Endothelial cell of umbilical vein (primary cell): ENCODE measurements around the gene TMEM209. TPM values are rescaled to one million over a fixed set of nuclear protein-coding genes. Genes with fewer than 3 reads are reported as not detected.

Source experiments
- BruUV-seq: library from RNA; stranded (reverse); fragments of 400-500 nt; replicated peaks from 2 replicates; lab custom pipeline; 2021; lab: Mats Ljungman, UMichigan
- CTCF ChIA-PET: fragments of 300-600, 350-600 bp; sonication (Branson Sonifier 250); formaldehyde crosslinking; loops from one replicate; lab custom pipeline; 2021; ENCODE audit warnings: antibody characterized with exemption, inconsistent platforms; lab: Charles Lee
- POLR2A ChIA-PET: fragments of 300-600, 350-600 bp; sonication (Branson Sonifier 250); formaldehyde crosslinking; loops from one replicate; lab custom pipeline; 2021; ENCODE audit warnings: antibody characterized with exemption, inconsistent platforms; lab: Charles Lee
- DNase-seq: peaks from one replicate; pipeline ENCODE4 v3.0.0-alpha.2; 2011; ENCODE audit warnings: low read depth, low spot score
- FAIRE-seq: peaks from 2 replicates; lab custom pipeline; 2011; peaks lifted over from hg19 to GRCh38; lab: Jason Lieb, UNC
- H2AFZ ChIP-seq: 2 replicates; pipeline ENCODE4 v1.6.0; 2012; ENCODE audit warnings: low read depth, low read length, control low read depth, inconsistent platforms
- H3K27ac ChIP-seq: 2 replicates; pipeline ENCODE4 v1.5.1; 2011; ENCODE audit warnings: low read depth, mild to moderate bottlenecking, control low read depth, low read length, moderate library complexity; ENCODE audit not compliant: insufficient read depth
- H3K27me3 ChIP-seq, 2 experiments: 2 replicates each; pipeline versions ENCODE4 v1.6.0 to v1.6.1; 2011; ENCODE audit warnings: low read length in 2 of 2, mixed read lengths in 1 of 2; ENCODE audit not compliant: control insufficient read depth in 2 of 2, insufficient read depth in 2 of 2
- H3K36me3 ChIP-seq, 2 experiments: 2 replicates in 1 of 2; 3 replicates in 1 of 2; pipeline ENCODE4 v1.5.1; 2011; ENCODE audit warnings: low read length in 2 of 2, mild to moderate bottlenecking in 1 of 2, moderate library complexity in 1 of 2; ENCODE audit not compliant: control insufficient read depth in 2 of 2, insufficient read depth in 2 of 2; ENCODE audit errors: extremely low read depth in 1 of 2
- H3K4me1 ChIP-seq: 3 replicates; pipeline ENCODE4 v1.5.1; 2011; ENCODE audit warnings: mild to moderate bottlenecking, low read length; ENCODE audit not compliant: control insufficient read depth, insufficient read depth; ENCODE audit errors: extremely low read depth
- H3K4me2 ChIP-seq: 2 replicates; pipeline ENCODE4 v1.6.1; 2011; ENCODE audit warnings: low read length, control low read depth, mixed read lengths; ENCODE audit not compliant: insufficient read depth
- H3K4me3 ChIP-seq, 3 experiments: fragments of 200-600 bp in 1 of 3; sonication (generic), shearing (Covaris generic) in 1 of 3; replicated peaks in 1 of 3; 2 replicates each; pipeline ENCODE4 v1.5.1; 2011 to 2016; ENCODE audit warnings: control low read depth in 3 of 3, low read length in 3 of 3, mild to moderate bottlenecking in 2 of 3, inconsistent platforms in 1 of 3, low read depth in 1 of 3, moderate library complexity in 1 of 3; ENCODE audit not compliant: insufficient read depth in 1 of 3
- H3K79me2 ChIP-seq: 2 replicates; pipeline ENCODE4 v1.6.0; 2012; ENCODE audit warnings: low read length, inconsistent platforms; ENCODE audit not compliant: control insufficient read depth, insufficient read depth
- H3K9ac ChIP-seq: replicated peaks from 2 replicates; pipeline ENCODE3; 2011; ENCODE audit warnings: low read length, control low read depth; ENCODE audit not compliant: insufficient read depth; ENCODE audit errors: extremely low read depth
- H3K9me1 ChIP-seq: replicated peaks from 3 replicates; pipeline ENCODE4 v1.6.0; 2011; ENCODE audit warnings: mild to moderate bottlenecking, low read length; ENCODE audit not compliant: control insufficient read depth, insufficient read depth; ENCODE audit errors: extremely low read depth
- H3K9me3 ChIP-seq: replicated peaks from 2 replicates; pipeline ENCODE4 v1.5.1; 2012; ENCODE audit warnings: low read length, inconsistent platforms; ENCODE audit not compliant: control insufficient read depth, insufficient read depth
- H4K20me1 ChIP-seq: replicated peaks from 2 replicates; pipeline ENCODE3; 2011; ENCODE audit warnings: mild to moderate bottlenecking, low read length; ENCODE audit not compliant: control insufficient read depth, insufficient read depth; ENCODE audit errors: extremely low read depth
- EZH2 ChIP-seq: IDR thresholded peaks from 2 replicates; pipeline ENCODE4 v1.6.1; 2012; ENCODE audit warnings: borderline replicate concordance, low read depth, mild to moderate bottlenecking, moderate library complexity, low read length, inconsistent platforms; ENCODE audit not compliant: severe bottlenecking
- FOS ChIP-seq: IDR thresholded peaks from 2 replicates; pipeline ENCODE4 v1.6.1; 2011; ENCODE audit warnings: mild to moderate bottlenecking, low read length, moderate library complexity, borderline replicate concordance; ENCODE audit not compliant: insufficient read depth
- GATA2 ChIP-seq: IDR thresholded peaks from 2 replicates; pipeline ENCODE4 v1.7.0; 2011; ENCODE audit warnings: low read depth, mild to moderate bottlenecking, moderate library complexity, mixed read lengths, low read length; ENCODE audit not compliant: insufficient read length, insufficient read depth
- JUN ChIP-seq: IDR thresholded peaks from 2 replicates; pipeline ENCODE4 v1.6.1; 2011; ENCODE audit warnings: borderline replicate concordance, low read depth; ENCODE audit not compliant: insufficient read length, insufficient read depth
- MAX ChIP-seq: IDR thresholded peaks from 2 replicates; pipeline ENCODE4 v1.6.1; 2011; ENCODE audit not compliant: insufficient read depth, insufficient read length
- MYC ChIP-seq: IDR thresholded peaks from one replicate; pipeline ENCODE4 v1.6.1; 2011; ENCODE audit warnings: mild to moderate bottlenecking, low read depth, low read length
- POLR2A ChIP-seq: IDR thresholded peaks from 2 replicates; pipeline ENCODE4 v1.6.1; 2012; ENCODE audit warnings: low read depth, mild to moderate bottlenecking, control low read depth, low read length
- POLR2AphosphoS5 ChIP-seq: IDR thresholded peaks from 2 replicates; pipeline ENCODE4 v1.6.1; 2012; ENCODE audit warnings: low read depth, mild to moderate bottlenecking, control low read depth, low read length, moderate library complexity; ENCODE audit not compliant: insufficient read depth
- dilution Hi-C: fragments of 300-500 bp; cut with MboI; formaldehyde crosslinking; loops from one replicate; pipeline ENCODE4 v1.15.0; 2019; ENCODE audit warnings: low sequenced_read_pairs; ENCODE audit not compliant: extremely low pct_ligation_motif_present
- intact Hi-C: fragments of 100-400 bp; cut with micrococcal nuclease; formaldehyde crosslinking; loops from one replicate; pipeline ENCODE4 v1.10.0; 2022
- polyA plus RNA-seq, 4 experiments: library from polyadenylated mRNA; depleted of rRNA in 3 of 4; stranded (reverse) in 3 of 4; unstranded in 1 of 4; fragments of >200 nt; gene quantifications; 2 replicates each; pipeline versions ENCODE4 v1.2.1 to v1.2.3, GENCODE V29; 2011 to 2012; ENCODE audit warnings: missing spikeins in 1 of 4
- total RNA-seq: library from RNA; stranded (reverse); gene quantifications from 2 replicates; pipeline ENCODE4 v1.2.3, GENCODE V29; 2021
- TF ChIP-seq, protein P1 (sequence below), 2 donors: IDR thresholded peaks; 1 replicate in 1 of 2; 2 replicates in 1 of 2; pipeline ENCODE4 v1.5.1; 2011; ENCODE audit warnings: low read length in 2 of 2, mild to moderate bottlenecking in 2 of 2, moderate library complexity in 2 of 2, control low read depth in 1 of 2, inconsistent platforms in 1 of 2, low read depth in 1 of 2; ENCODE audit not compliant: insufficient read depth in 1 of 2; ENCODE audit errors: extremely low read depth in 1 of 2

The TMEM209 gene
- total and polyA plus RNA-seq, 2 donors (not counting 3 experiments of a cell fraction or from before 2014, with no cell fraction given), result 13.0 to 16.6 TPM

GRCh38 chr7:130133029-130133782, 72.0 kb downstream of the TMEM209 start:
- ChIA-PET CTCF (interaction anchor here (1.1 to 1.8 kb wide), 2 partner anchors 49 to 61 kb away, joined by 3 to 6 read pairs; no protein-coding TSS in a partner anchor), POLR2A (interaction anchor here (0.6 kb wide), 1 partner anchor 54 kb away, joined by 3 read pairs; no protein-coding TSS in a partner anchor)
- H3K4me1 ChIP-seq, result no peaks in the 10 kb centered on the region
- intact Hi-C loops (no loop called here), dilution Hi-C loops (no loop called here)
- no peaks in the 10 kb centered on the region for H3K9me3 ChIP-seq
- H3K27ac ChIP-seq, result no peak overlapping the region
- H4K20me1 ChIP-seq, result no peaks in the 10 kb centered on the region
- no peak overlapping the region for H3K4me2 ChIP-seq
- H3K9ac ChIP-seq, result no peak overlapping the region
- H3K27me3 ChIP-seq, result no peaks in the 10 kb centered on the region
- peaks cover 9 to 12% of the 10 kb centered on the region in 2 experiments for H3K36me3 ChIP-seq
- no TSS peak for BruUV-seq
- H3K4me3 ChIP-seq, result no peak overlapping the region
- H2AFZ ChIP-seq, result no peak overlapping the region
- no peak for DNase-seq
- TF ChIP-seq POLR2A (no peak), MAX (no peak), POLR2AphosphoS5 (no peak), EZH2 (no peak), MYC (no peak), JUN (no peak), FOS (no peak), GATA2 (no peak)
- TF ChIP-seq, protein P1, sequence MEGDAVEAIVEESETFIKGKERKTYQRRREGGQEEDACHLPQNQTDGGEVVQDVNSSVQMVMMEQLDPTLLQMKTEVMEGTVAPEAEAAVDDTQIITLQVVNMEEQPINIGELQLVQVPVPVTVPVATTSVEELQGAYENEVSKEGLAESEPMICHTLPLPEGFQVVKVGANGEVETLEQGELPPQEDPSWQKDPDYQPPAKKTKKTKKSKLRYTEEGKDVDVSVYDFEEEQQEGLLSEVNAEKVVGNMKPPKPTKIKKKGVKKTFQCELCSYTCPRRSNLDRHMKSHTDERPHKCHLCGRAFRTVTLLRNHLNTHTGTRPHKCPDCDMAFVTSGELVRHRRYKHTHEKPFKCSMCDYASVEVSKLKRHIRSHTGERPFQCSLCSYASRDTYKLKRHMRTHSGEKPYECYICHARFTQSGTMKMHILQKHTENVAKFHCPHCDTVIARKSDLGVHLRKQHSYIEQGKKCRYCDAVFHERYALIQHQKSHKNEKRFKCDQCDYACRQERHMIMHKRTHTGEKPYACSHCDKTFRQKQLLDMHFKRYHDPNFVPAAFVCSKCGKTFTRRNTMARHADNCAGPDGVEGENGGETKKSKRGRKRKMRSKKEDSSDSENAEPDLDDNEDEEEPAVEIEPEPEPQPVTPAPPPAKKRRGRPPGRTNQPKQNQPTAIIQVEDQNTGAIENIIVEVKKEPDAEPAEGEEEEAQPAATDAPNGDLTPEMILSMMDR (IDR thresholded peaks at IDR 0.05; ENCODE audit: extremely low read depth in 1 of 2, insufficient read depth in 1 of 2, low read depth in 1 of 2, low read length in 2 of 2), result no peak
- H3K79me2 ChIP-seq, result no peaks in the 10 kb centered on the region
- no peak for FAIRE-seq
- no peaks in the 10 kb centered on the region for H3K9me1 ChIP-seq
